Right cardiac atrium (tissue), 5 donors: Measurements from ENCODE around the gene FLOT2. TPM values are rescaled to one million over a fixed set of nuclear protein-coding genes. Genes with fewer than 3 reads are reported as not detected.
"Not testable (repeated sequence)": the region's sequence is repeated elsewhere in the genome, so short reads cannot be mapped to it uniquely, and the experiment has no call there.

Experiments
- ATAC-seq, 2 donors: fragments of 200-7000 bp; cut with Tn5 transposase; one replicate each; pipeline versions ENCODE4 v1.8.0 to v1.9.1; 2020; ENCODE audit warnings: moderate library complexity in 2 of 2, mild to moderate bottlenecking in 1 of 2
- DNase-seq, 3 donors: peaks; one replicate each; pipeline ENCODE4 v3.0.0-alpha.2; 2020
- H3K27ac ChIP-seq: one replicate; pipeline ENCODE4 v1.5.1; 2013; ENCODE audit warnings: mild to moderate bottlenecking, low read length, control low read depth, moderate library complexity
- H3K27me3 ChIP-seq: one replicate; pipeline ENCODE4 v1.6.1; 2013; ENCODE audit not compliant: control insufficient read depth, insufficient read depth
- H3K4me1 ChIP-seq: one replicate; pipeline ENCODE4 v1.6.1; 2013; ENCODE audit warnings: low read length; ENCODE audit not compliant: control insufficient read depth, insufficient read depth
- H3K4me3 ChIP-seq: one replicate; pipeline ENCODE4 v1.5.1; 2013; ENCODE audit warnings: low read length, control low read depth
- H3K9me3 ChIP-seq: one replicate; pipeline ENCODE4 v1.6.1; 2013; ENCODE audit warnings: low read length; ENCODE audit not compliant: control insufficient read depth
- WGBS: extraction: QIAGEN DNeasy Blood & Tissue Kit; methylation state at CpG from one replicate; pipeline ENCODE4 v1.1.7; 2013; 5-methylcytosine and 5-hydroxymethylcytosine counted together
- intact Hi-C, 4 donors: fragments of 100-400 bp; cut with DNase I; formaldehyde crosslinking; loops; one replicate each; pipeline versions ENCODE4 v1.11.0 to v1.14.0; 2022 to 2023
- polyA plus RNA-seq: library from polyadenylated mRNA; stranded (reverse); fragments of 200-250 nt; gene quantifications from one replicate; pipeline ENCODE4 v1.2.3, GENCODE V29; 2013
- total RNA-seq, 4 donors: library from RNA; stranded (reverse); fragmentation: NEBNext Ultra II Directional; extraction: Animal tissue kit (Norgen Biotek cat#: 25700); gene quantifications; one replicate each; pipeline ENCODE4 v1.2.1, GENCODE V29; 2021
- donor health status: healthy with polysubstance abuse.
- donor health status: DM: no; HTN: yes; CAD: no.
- donor health status: DM: no; HTN: no; CAD: no.
- donor health status: DM: no; HTN: yes; CAD: no; lungs with severe emphysema.
- donor health status: DM: yes; HTN: yes; CAD: no.

The FLOT2 gene
- total and polyA plus RNA-seq, 5 donors, result 45.1 to 89.4 (median 71.6) TPM

- no peaks in the 10 kb centered on the region for H3K9me3 ChIP-seq
- no peak overlapping the region for H3K27ac ChIP-seq
- DNase-seq (no peak), ATAC-seq (no peak)
- no peaks in the 10 kb centered on the region for H3K27me3 ChIP-seq
- 90% methylated on average over 27 of the region's 27 CpGs for WGBS
- H3K4me3 ChIP-seq, result no peak overlapping the region
- no peaks in the 10 kb centered on the region for H3K4me1 ChIP-seq
- intact Hi-C loops, result no loop called here
These were observed 13.4 kb downstream of the FLOT2 start for GRCh38 chr17:28883967-28884702.

- WGBS, result 92% methylated on average over 18 of the region's 18 CpGs
- Histone ChIP-seq H3K27me3 (no peaks in the 10 kb centered on the region), H3K9me3 (no peaks in the 10 kb centered on the region), H3K4me3 (no peak overlapping the region), H3K4me1 (no peaks in the 10 kb centered on the region), H3K27ac (no peak overlapping the region)
- ATAC-seq (no peak), DNase-seq (no peak)
- intact Hi-C loops, result no loop called here
These were observed 15.2 kb downstream of the FLOT2 start for GRCh38 chr17:28882154-28882895.

GRCh38 chr17:28881533-28882056 is 15.9 kb downstream of the FLOT2 start:
- Histone ChIP-seq H3K4me3 (no peak overlapping the region), H3K4me1 (no peaks in the 10 kb centered on the region), H3K9me3 (no peaks in the 10 kb centered on the region), H3K27ac (no peak overlapping the region), H3K27me3 (no peaks in the 10 kb centered on the region)
- ATAC-seq, result no peak
- 94% methylated on average over 17 of the region's 17 CpGs for WGBS
- intact Hi-C loops, result no loop called here
- DNase-seq, result no peak

- H3K4me1 ChIP-seq, result no peaks in the 10 kb centered on the region
- no peak for DNase-seq
- H3K4me3 ChIP-seq, result no peak overlapping the region
- intact Hi-C loops, result no loop called here
- no peaks in the 10 kb centered on the region for H3K9me3 ChIP-seq
- no peak for ATAC-seq
- H3K27ac ChIP-seq, result no peak overlapping the region
- WGBS, result 86% methylated on average over 10 of the region's 10 CpGs
- H3K27me3 ChIP-seq, result no peaks in the 10 kb centered on the region
These were observed 17.0 kb downstream of the FLOT2 start for GRCh38 chr17:28880572-28880945.

- Histone ChIP-seq H3K27ac (no peak overlapping the region), H3K4me1 (no peaks in the 10 kb centered on the region), H3K4me3 (no peak overlapping the region), H3K27me3 (no peaks in the 10 kb centered on the region), H3K9me3 (no peaks in the 10 kb centered on the region)
- 72% methylated on average over 9 of the region's 9 CpGs for WGBS
- intact Hi-C loops, result no loop called here
- ATAC-seq (no peak), DNase-seq (no peak)
These were observed 17.5 kb downstream of the FLOT2 start for GRCh38 chr17:28879886-28880571.

- no peaks in the 10 kb centered on the region for H3K27me3 ChIP-seq
- intact Hi-C loops, result no loop called here
These were observed 18.6 kb downstream of the FLOT2 start for GRCh38 chr17:28878981-28879380.

GRCh38 chr17:28878158-28878910 is 19.2 kb downstream of the FLOT2 start:
- no peak for ATAC-seq
- Histone ChIP-seq H3K4me1 (no peaks in the 10 kb centered on the region), H3K27ac (no peak overlapping the region), H3K4me3 (no peak overlapping the region), H3K27me3 (no peaks in the 10 kb centered on the region), H3K9me3 (no peaks in the 10 kb centered on the region)
- WGBS, result 86% methylated on average over 2 of the region's 2 CpGs
- no peak for DNase-seq
- intact Hi-C loops, result no loop called here

More at GRCh38 chr17:28878981-28879380, 18.6 kb downstream of the FLOT2 start:
- ATAC-seq, result no peak
- 75% methylated on average over 4 of the region's 4 CpGs for WGBS
- H3K27ac ChIP-seq, result no peak overlapping the region
- H3K9me3 ChIP-seq, result no peaks in the 10 kb centered on the region
- no peak overlapping the region for H3K4me3 ChIP-seq
- no peaks in the 10 kb centered on the region for H3K4me1 ChIP-seq
- DNase-seq, result no peak

GRCh38 chr17:28877150-28877711 is 20.3 kb downstream of the FLOT2 start:
- WGBS, result 97% methylated on average over 6 of the region's 6 CpGs
- DNase-seq, H3K9me3 ChIP-seq, intact Hi-C loops, ATAC-seq, H3K4me3 ChIP-seq, H3K27me3 ChIP-seq, H3K4me1 ChIP-seq, H3K27ac ChIP-seq: not testable (repeated sequence)

GRCh38 chr17:28875848-28876550 is 21.5 kb downstream of the FLOT2 start:
- ATAC-seq, result no peak
- Histone ChIP-seq H3K27ac (no peak overlapping the region), H3K4me3 (no peak overlapping the region), H3K9me3 (no peaks in the 10 kb centered on the region), H3K4me1 (no peaks in the 10 kb centered on the region), H3K27me3 (no peaks in the 10 kb centered on the region)
- intact Hi-C loops, result no loop called here
- DNase-seq, result no peak
- 56% methylated on average over 1 of the region's 1 CpG for WGBS

- ATAC-seq, result no peak
- no peaks in the 10 kb centered on the region for H3K4me1 ChIP-seq
- H3K27me3 ChIP-seq, result no peaks in the 10 kb centered on the region
- intact Hi-C loops, result no loop called here
- H3K27ac ChIP-seq, result no peak overlapping the region
- no peaks in the 10 kb centered on the region for H3K9me3 ChIP-seq
- DNase-seq, result no peak
- no peak overlapping the region for H3K4me3 ChIP-seq
- 81% methylated on average over 3 of the region's 3 CpGs for WGBS
These were observed 22.8 kb downstream of the FLOT2 start for GRCh38 chr17:28874750-28875149.
